Measurements from ENCODE around the gene PDE11A. TPM values are rescaled to one million over a fixed set of nuclear protein-coding genes. Genes with fewer than 3 reads are reported as not detected.

Gene PDE11A
- polyA plus RNA-seq, 1 donor, result 1.5 TPM

DNA sequence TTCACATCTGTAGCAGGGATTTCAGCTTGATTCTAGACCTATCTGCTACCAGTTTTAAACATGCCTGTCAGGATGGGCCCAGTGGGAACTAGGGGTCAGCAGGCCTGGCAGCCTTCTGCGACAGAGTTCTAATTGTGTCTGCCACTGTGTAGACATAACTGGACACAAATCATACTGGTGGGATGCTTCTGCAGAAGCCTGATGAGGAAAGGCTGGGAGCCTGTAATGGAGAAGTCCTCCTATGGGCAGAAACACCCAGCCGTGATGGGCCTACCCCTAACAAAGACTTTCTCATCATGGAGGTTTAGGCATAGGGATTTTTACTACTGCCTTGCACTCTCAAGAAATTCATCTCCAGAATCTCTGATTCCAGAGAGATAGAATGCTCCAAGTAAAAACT lies 166.9 kb downstream of the PDE11A start:
- H3K4me3 ChIP-seq (ENCODE audit: low read length), result no peak overlapping the region
- H3K36me3 ChIP-seq (ENCODE audit: control insufficient read depth, insufficient read depth, low read length), result no peaks in the 10 kb centered on the region
- H3K9me3 ChIP-seq (ENCODE audit: control insufficient read depth, low read depth, low read length), result no peaks in the 10 kb centered on the region
- H3K4me1 ChIP-seq (ENCODE audit: control insufficient read depth, insufficient read depth, low read length), result no peaks in the 10 kb centered on the region
- no peak overlapping the region for H3K27ac ChIP-seq (ENCODE audit: low read length)
- H3K27me3 ChIP-seq (ENCODE audit: control insufficient read depth, insufficient read depth, low read length), result no peaks in the 10 kb centered on the region
- no peak for DNase-seq
- WGBS (ENCODE audit: insufficient coverage, low lambda C conversion rate), result no CpG with 5 or more reads among the region's 2 CpGs

DNA sequence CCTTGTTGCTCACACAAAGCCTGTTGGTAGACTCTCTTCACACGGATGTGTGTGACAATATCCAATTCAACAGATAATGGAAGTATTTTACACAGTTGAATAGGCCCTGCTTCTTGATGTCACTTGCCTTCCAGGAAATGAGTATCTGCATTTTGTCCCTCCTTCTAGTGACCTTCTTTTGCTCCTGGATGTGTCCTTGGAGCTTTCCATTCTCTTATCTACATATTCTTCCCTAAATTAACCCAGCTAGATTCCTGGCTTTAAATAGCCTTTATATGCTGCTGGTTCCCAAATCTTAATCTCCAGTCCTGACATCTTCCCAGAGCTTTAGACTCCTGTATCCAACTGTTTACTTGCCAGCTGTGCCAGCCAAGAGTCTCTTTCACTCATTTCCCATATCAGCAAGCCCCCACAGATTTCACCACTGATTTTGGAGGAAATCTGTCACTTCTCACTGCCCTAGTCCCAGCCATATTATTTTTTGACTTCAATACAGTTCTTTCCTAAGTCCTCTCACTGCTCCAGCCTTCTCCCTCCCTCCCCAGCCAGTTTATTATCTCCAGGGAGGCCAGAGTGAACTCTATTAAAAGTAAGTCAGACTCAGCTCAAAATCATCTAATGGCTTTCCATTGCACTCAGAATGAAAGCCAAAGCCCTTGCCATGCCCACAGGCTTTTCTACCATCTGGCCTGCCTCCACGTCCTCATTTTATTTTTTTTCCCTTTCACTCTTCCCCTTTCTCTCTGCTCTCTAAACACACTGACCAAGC lies 170.0 kb downstream of the PDE11A start:
- Histone ChIP-seq H3K27ac (ENCODE audit: low read length) (no peak overlapping the region), H3K4me3 (ENCODE audit: low read length) (no peak overlapping the region), H3K9me3 (ENCODE audit: control insufficient read depth, low read depth, low read length) (no peaks in the 10 kb centered on the region), H3K36me3 (ENCODE audit: control insufficient read depth, insufficient read depth, low read length) (no peaks in the 10 kb centered on the region), H3K27me3 (ENCODE audit: control insufficient read depth, insufficient read depth, low read length) (no peaks in the 10 kb centered on the region), H3K4me1 (ENCODE audit: control insufficient read depth, insufficient read depth, low read length) (no peaks in the 10 kb centered on the region)
- DNase-seq, result no peak
- WGBS (ENCODE audit: insufficient coverage, low lambda C conversion rate), result 67% methylated on average over 1 of the region's 2 CpGs

DNA sequence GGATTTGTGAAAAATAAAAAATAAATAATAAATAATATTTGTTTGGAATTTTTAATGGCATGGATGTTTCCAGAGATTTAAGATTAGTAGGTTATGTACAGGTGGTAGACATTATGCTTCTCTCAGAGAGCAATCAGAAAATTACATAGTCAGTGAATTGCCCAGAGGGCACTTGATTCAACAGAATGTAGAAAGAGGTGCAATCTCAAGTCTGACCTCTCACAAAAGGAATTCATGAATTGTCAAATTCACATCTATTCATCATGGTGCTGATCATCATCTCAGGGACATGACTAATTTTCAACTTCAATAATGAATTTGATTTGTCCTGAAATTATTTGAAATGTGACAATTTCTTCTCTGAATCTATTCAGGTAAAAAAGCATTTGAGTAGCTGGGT lies 172.5 kb downstream of the PDE11A start:
- Histone ChIP-seq H3K36me3 (ENCODE audit: control insufficient read depth, insufficient read depth, low read length) (no peaks in the 10 kb centered on the region), H3K9me3 (ENCODE audit: control insufficient read depth, low read depth, low read length) (no peaks in the 10 kb centered on the region), H3K4me3 (ENCODE audit: low read length) (no peak overlapping the region), H3K27ac (ENCODE audit: low read length) (no peak overlapping the region), H3K4me1 (ENCODE audit: control insufficient read depth, insufficient read depth, low read length) (no peaks in the 10 kb centered on the region), H3K27me3 (ENCODE audit: control insufficient read depth, insufficient read depth, low read length) (no peaks in the 10 kb centered on the region)
- DNase-seq, result no peak

DNA sequence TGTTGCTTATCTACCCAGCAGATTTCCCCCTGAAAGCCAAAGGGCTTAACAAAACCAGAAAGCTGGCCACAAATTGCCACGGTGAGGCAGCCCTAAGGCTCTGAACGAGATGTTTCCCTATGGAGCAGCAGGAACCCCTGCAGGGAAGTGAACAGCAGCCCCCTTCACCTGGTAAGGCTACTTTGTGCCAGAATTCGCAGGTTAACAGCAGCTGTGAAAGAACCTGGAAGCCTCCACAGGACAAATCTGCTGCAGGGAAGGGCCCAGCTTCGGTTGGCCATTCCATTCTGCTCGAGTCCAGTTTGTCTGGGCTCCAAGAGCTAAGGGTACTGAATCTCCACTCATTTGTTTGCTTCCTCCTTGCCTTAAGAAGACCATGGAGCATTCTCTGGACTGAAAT lies 175.3 kb downstream of the PDE11A start:
- H3K27ac ChIP-seq (ENCODE audit: low read length), result no peak overlapping the region
- no peak for DNase-seq
- no peaks in the 10 kb centered on the region for H3K27me3 ChIP-seq (ENCODE audit: control insufficient read depth, insufficient read depth, low read length)
- H3K4me1 ChIP-seq (ENCODE audit: control insufficient read depth, insufficient read depth, low read length), result no peaks in the 10 kb centered on the region
- no peaks in the 10 kb centered on the region for H3K9me3 ChIP-seq (ENCODE audit: control insufficient read depth, low read depth, low read length)
- no peak overlapping the region for H3K4me3 ChIP-seq (ENCODE audit: low read length)
- WGBS (ENCODE audit: insufficient coverage, low lambda C conversion rate), result no CpG with 5 or more reads among the region's 5 CpGs
- no peaks in the 10 kb centered on the region for H3K36me3 ChIP-seq (ENCODE audit: control insufficient read depth, insufficient read depth, low read length)

DNA sequence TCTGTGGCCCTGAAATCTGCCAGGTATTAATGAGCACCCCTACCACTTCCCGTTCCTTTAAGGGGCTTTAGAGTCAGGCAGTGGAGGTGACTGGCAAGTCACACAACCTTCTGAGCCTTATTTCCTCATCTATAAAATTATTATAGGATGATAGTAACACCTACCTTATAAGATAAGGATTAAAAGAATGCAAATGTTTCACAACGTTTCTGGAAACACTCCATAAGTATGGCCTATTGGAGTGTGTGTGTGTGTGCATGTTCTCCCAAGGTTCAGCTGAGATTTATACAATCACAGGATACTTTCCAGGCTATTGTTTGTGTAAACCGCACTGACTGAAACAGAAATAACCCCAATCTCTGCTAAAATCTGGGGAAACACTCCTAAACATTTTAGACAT lies 176.0 kb downstream of the PDE11A start:
- WGBS (ENCODE audit: insufficient coverage, low lambda C conversion rate), result no CpG with 5 or more reads among the region's 3 CpGs
- Histone ChIP-seq H3K4me3 (ENCODE audit: low read length) (no peak overlapping the region), H3K27ac (ENCODE audit: low read length) (no peak overlapping the region), H3K36me3 (ENCODE audit: control insufficient read depth, insufficient read depth, low read length) (no peaks in the 10 kb centered on the region), H3K9me3 (ENCODE audit: control insufficient read depth, low read depth, low read length) (no peaks in the 10 kb centered on the region), H3K27me3 (ENCODE audit: control insufficient read depth, insufficient read depth, low read length) (no peaks in the 10 kb centered on the region), H3K4me1 (ENCODE audit: control insufficient read depth, insufficient read depth, low read length) (no peaks in the 10 kb centered on the region)
- DNase-seq, result no peak

DNA sequence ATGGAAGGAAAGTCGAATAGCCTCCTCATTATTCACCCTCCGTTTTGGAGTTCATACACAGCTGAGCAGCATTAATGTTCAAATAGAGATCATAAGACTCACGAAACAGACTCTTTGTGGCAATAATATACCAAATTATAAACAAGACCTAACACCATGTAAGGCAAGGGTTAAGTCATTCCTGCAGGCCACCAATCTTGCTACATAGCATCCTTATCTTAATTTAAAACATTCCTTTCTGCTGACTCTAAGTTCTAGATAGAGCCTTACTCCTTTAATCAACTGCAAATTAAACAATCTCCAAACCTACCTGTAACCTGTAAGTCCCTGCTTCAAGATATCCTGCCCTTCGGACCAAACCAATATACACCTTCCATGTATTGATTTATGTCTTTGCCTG lies 178.0 kb downstream of the PDE11A start:
- no peak overlapping the region for H3K27ac ChIP-seq (ENCODE audit: low read length)
- DNase-seq, result no peak
- H3K4me3 ChIP-seq (ENCODE audit: low read length), result no peak overlapping the region
- no peaks in the 10 kb centered on the region for H3K9me3 ChIP-seq (ENCODE audit: control insufficient read depth, low read depth, low read length)
- no peaks in the 10 kb centered on the region for H3K27me3 ChIP-seq (ENCODE audit: control insufficient read depth, insufficient read depth, low read length)
- 92% methylated on average over 2 of the region's 4 CpGs for WGBS (ENCODE audit: insufficient coverage, low lambda C conversion rate)
- no peaks in the 10 kb centered on the region for H3K36me3 ChIP-seq (ENCODE audit: control insufficient read depth, insufficient read depth, low read length)
- H3K4me1 ChIP-seq (ENCODE audit: control insufficient read depth, insufficient read depth, low read length), result no peaks in the 10 kb centered on the region

DNA sequence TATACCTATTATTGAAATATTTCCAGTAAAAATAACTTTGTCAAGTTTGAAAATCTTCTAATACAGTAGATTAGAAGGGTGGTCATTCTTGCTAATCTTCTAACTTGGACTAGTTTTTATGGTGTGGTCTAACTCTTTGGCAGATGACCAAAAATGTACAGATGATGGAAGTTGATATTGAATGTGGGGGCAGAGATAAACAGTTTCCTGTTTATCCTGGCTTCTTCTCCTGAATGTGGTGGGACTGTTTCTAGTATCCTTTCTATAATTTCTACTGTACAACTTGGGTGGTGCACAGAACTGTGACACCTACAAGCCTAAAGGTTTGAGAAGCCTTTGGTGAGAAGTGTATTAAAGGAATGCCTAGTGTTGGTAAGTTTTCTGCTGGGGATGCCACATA lies 178.7 kb downstream of the PDE11A start:
- Histone ChIP-seq H3K4me1 (ENCODE audit: control insufficient read depth, insufficient read depth, low read length) (no peaks in the 10 kb centered on the region), H3K9me3 (ENCODE audit: control insufficient read depth, low read depth, low read length) (no peaks in the 10 kb centered on the region), H3K27me3 (ENCODE audit: control insufficient read depth, insufficient read depth, low read length) (no peaks in the 10 kb centered on the region), H3K27ac (ENCODE audit: low read length) (no peak overlapping the region), H3K4me3 (ENCODE audit: low read length) (no peak overlapping the region), H3K36me3 (ENCODE audit: control insufficient read depth, insufficient read depth, low read length) (no peaks in the 10 kb centered on the region)
- no peak for DNase-seq

DNA sequence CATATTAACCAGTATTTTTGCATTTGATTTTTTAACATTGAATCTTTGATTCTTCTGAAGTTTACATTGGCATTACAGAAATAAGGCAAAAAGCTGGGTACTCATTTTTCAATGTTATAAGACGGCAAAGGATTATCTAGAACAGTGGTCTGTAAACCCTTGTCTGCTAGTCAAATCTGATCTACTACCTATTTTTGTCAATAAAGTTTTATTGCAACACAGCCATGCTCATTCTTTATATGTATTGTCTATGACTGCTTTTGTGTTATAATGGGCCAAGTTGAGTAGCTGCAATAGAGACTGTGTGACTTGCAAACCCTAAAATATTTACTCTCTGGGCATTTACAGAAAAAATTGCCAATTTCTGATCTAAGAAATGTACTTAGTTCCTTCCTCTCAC lies 181.0 kb downstream of the PDE11A start:
- WGBS (ENCODE audit: insufficient coverage, low lambda C conversion rate), result no CpG with 5 or more reads among the region's 1 CpG

DNA sequence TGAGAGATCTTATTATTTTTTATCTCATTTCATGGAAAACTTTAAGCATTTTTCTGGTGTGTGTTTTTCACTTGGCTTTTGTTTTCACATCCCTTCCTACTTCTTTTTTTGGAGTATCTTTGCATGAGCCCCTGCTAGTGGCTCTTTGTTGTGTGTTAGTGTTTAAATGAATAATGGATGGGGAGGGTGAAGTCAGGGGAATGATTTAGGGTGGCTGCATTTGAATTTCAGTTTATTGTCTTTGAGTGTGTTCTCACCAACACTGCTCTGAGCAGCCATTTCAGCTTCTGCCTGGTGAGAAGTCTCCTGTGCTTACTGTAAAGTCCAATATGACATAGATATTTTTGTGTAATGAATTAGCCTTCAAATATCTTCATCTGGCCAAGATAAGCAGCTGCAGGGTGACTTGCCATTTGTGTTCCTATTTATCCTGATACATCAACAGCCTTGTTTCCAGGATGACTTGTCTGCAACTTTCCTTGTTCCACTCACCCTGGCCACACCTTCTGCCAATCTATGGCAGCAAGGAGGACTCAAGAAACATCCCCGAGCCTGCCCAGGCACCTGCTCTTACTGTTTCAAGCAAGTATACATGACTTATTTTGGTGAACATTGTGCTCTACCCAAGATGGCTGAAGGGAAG lies 182.6 kb downstream of the PDE11A start:
- no CpG with 5 or more reads among the region's 1 CpG for WGBS (ENCODE audit: insufficient coverage, low lambda C conversion rate)
- no peak overlapping the region for H3K27ac ChIP-seq (ENCODE audit: low read length)

More for the DNA sequence above, 181.0 kb downstream of the PDE11A start:
- Histone ChIP-seq H3K4me3 (ENCODE audit: low read length) (no peak overlapping the region), H3K27me3 (ENCODE audit: control insufficient read depth, insufficient read depth, low read length) (no peaks in the 10 kb centered on the region), H3K4me1 (ENCODE audit: control insufficient read depth, insufficient read depth, low read length) (no peaks in the 10 kb centered on the region), H3K9me3 (ENCODE audit: control insufficient read depth, low read depth, low read length) (no peaks in the 10 kb centered on the region), H3K27ac (ENCODE audit: low read length) (no peak overlapping the region), H3K36me3 (ENCODE audit: control insufficient read depth, insufficient read depth, low read length) (no peaks in the 10 kb centered on the region)
- no peak for DNase-seq

DNA sequence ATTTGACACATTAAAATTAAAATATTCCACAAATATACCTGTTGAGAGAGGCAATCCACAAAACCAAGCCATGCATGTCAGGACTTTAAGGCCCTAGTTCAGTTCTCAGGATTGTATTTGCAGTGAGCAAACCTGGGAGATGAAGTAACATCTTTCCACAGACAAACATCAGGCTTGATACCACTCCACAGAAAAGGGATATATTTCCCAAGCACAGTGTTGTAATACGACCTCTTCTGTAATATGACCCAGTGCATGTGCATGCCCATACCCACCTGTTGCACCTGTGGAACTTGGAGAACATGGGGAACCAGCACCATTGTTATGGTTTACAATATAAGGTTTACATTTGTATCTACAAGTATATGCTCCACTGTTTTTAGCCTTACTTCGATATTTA lies 184.0 kb downstream of the PDE11A start:
- no peak for DNase-seq
- WGBS (ENCODE audit: insufficient coverage, low lambda C conversion rate), result 43% methylated on average over 1 of the region's 2 CpGs
- H3K36me3 ChIP-seq (ENCODE audit: control insufficient read depth, insufficient read depth, low read length), result no peaks in the 10 kb centered on the region
- no peaks in the 10 kb centered on the region for H3K27me3 ChIP-seq (ENCODE audit: control insufficient read depth, insufficient read depth, low read length)
- H3K4me1 ChIP-seq (ENCODE audit: control insufficient read depth, insufficient read depth, low read length), result no peaks in the 10 kb centered on the region
- no peaks in the 10 kb centered on the region for H3K9me3 ChIP-seq (ENCODE audit: control insufficient read depth, low read depth, low read length)
- H3K4me3 ChIP-seq (ENCODE audit: low read length), result no peak overlapping the region
- H3K27ac ChIP-seq (ENCODE audit: low read length), result no peak overlapping the region

More for the DNA sequence above, 182.6 kb downstream of the PDE11A start:
- DNase-seq, result no peak
- no peaks in the 10 kb centered on the region for H3K27me3 ChIP-seq (ENCODE audit: control insufficient read depth, insufficient read depth, low read length)
- H3K36me3 ChIP-seq (ENCODE audit: control insufficient read depth, insufficient read depth, low read length), result no peaks in the 10 kb centered on the region
- no peaks in the 10 kb centered on the region for H3K4me1 ChIP-seq (ENCODE audit: control insufficient read depth, insufficient read depth, low read length)
- no peak overlapping the region for H3K4me3 ChIP-seq (ENCODE audit: low read length)
- no peaks in the 10 kb centered on the region for H3K9me3 ChIP-seq (ENCODE audit: control insufficient read depth, low read depth, low read length)

DNA sequence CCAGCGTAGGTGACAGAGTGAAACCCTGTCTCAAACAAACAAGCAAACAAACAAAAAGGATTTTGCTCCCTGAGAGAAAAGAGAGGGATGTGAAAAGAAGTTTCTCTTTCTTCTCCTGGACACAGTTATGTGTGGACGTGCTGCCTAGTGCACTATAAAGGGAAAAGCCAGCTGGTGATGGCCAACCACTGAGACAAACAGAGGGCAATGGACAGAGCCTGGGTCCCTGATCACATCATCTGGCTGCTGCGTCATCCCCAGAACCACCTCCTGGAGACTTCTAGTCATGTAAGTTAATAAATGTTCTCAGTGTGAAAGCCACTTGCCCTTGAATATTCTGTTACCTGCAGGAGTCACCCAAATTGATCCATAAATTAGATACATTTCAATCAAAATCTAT lies 184.9 kb downstream of the PDE11A start:
- Histone ChIP-seq H3K4me3 (ENCODE audit: low read length) (no peak overlapping the region), H3K27me3 (ENCODE audit: control insufficient read depth, insufficient read depth, low read length) (no peaks in the 10 kb centered on the region), H3K36me3 (ENCODE audit: control insufficient read depth, insufficient read depth, low read length) (no peaks in the 10 kb centered on the region), H3K4me1 (ENCODE audit: control insufficient read depth, insufficient read depth, low read length) (no peaks in the 10 kb centered on the region), H3K27ac (ENCODE audit: low read length) (no peak overlapping the region), H3K9me3 (ENCODE audit: control insufficient read depth, low read depth, low read length) (no peaks in the 10 kb centered on the region)
- DNase-seq, result no peak
- WGBS (ENCODE audit: insufficient coverage, low lambda C conversion rate), result no CpG with 5 or more reads among the region's 3 CpGs

All from large intestine (tissue), 3 donors.